Hematopoietic multipotent progenitor cell treated with erythropoietin and hydrocortisone succinate and interleukin-3 and kit ligand, for 15 days (in vitro differentiated cells): Measurements from ENCODE around the gene WNT8A.

Experiments
- DNase-seq: peaks from one replicate; pipeline ENCODE4 v3.0.0-alpha.2; 2015; ENCODE audit warnings: low spot score

Gene WNT8A

DNA sequence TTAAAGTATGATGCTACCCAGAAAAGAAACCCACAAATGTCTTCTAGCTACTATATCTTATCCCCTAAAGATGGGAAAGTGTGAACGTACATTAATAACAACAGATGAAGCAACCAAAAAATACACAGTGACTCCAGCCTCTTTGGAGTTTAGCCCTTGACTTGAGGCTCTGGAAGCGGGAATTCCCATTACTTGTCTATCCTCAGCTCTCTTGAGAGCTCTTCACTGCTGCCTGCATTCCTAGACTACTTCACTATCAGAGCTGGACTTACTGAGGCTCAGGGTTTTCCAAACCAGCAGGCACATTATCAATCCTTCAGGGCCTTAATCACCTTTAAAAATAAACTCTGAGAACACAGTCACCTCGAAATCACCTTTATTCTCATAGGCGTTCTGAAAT, 56.4 kb downstream of the WNT8A start:
- no peak for DNase-seq
